Mesendoderm (in vitro differentiated cells): Measurements from ENCODE around the gene PLCL2.

ENCODE experiments used
- DNase-seq: peaks from one replicate; pipeline ENCODE4 v3.0.0; 2013
- H2AK5ac ChIP-seq: 2 replicates; pipeline ENCODE4 v1.6.1; 2013; ENCODE audit warnings: low read length, inconsistent platforms
- H2BK120ac ChIP-seq: 2 replicates; pipeline ENCODE4 v1.6.1; 2013; ENCODE audit warnings: low read depth, mild to moderate bottlenecking, low read length, moderate library complexity, mixed read lengths
- H2BK15ac ChIP-seq: replicated peaks from 2 replicates; pipeline ENCODE4 v1.6.1; 2013; ENCODE audit warnings: low read depth, mild to moderate bottlenecking, moderate library complexity
- H2BK5ac ChIP-seq: 2 replicates; pipeline ENCODE4 v1.6.1; 2013; ENCODE audit warnings: low read length, inconsistent platforms
- H3K18ac ChIP-seq: 2 replicates; pipeline ENCODE4 v1.6.1; 2013; ENCODE audit warnings: mild to moderate bottlenecking, low read length, mixed read lengths
- H3K23ac ChIP-seq: one replicate; pipeline ENCODE4 v1.6.1; 2013; ENCODE audit warnings: low read length
- H3K27ac ChIP-seq: 2 replicates; pipeline ENCODE4 v1.5.1; 2013; ENCODE audit warnings: low read depth, mild to moderate bottlenecking, inconsistent platforms, low read length, moderate library complexity
- H3K27me3 ChIP-seq: 2 replicates; pipeline ENCODE4 v1.6.1; 2013; ENCODE audit warnings: low read length, control low read depth, mild to moderate bottlenecking, inconsistent platforms; ENCODE audit not compliant: insufficient read depth, poor library complexity
- H3K36me3 ChIP-seq: 2 replicates; pipeline ENCODE4 v1.6.1; 2013; ENCODE audit warnings: low read length, inconsistent platforms; ENCODE audit not compliant: control insufficient read depth, insufficient read depth
- H3K4ac ChIP-seq: one replicate; pipeline ENCODE4 v1.6.1; 2013; ENCODE audit warnings: low read depth, mild to moderate bottlenecking, low read length, moderate library complexity
- H3K4me1 ChIP-seq: 2 replicates; pipeline ENCODE4 v1.6.1; 2013; ENCODE audit warnings: low read depth, low read length, inconsistent platforms; ENCODE audit not compliant: control insufficient read depth
- H3K4me2 ChIP-seq: 2 replicates; pipeline ENCODE4 v1.6.1; 2013; ENCODE audit warnings: low read length
- H3K4me3 ChIP-seq: 2 replicates; pipeline ENCODE4 v1.5.1; 2013; ENCODE audit warnings: mild to moderate bottlenecking, low read length
- H3K56ac ChIP-seq: one replicate; pipeline ENCODE4 v1.6.1; 2013; ENCODE audit warnings: low read length
- H3K79me1 ChIP-seq: 2 replicates; pipeline ENCODE4 v1.6.1; 2013; ENCODE audit warnings: low read length, inconsistent platforms
- H3K79me2 ChIP-seq: 2 replicates; pipeline ENCODE4 v1.6.1; 2013; ENCODE audit warnings: mild to moderate bottlenecking, low read length; ENCODE audit not compliant: control insufficient read depth, insufficient read depth
- H3K9ac ChIP-seq: 2 replicates; pipeline ENCODE4 v1.6.1; 2013; ENCODE audit warnings: low read length, inconsistent platforms
- H4K5ac ChIP-seq: one replicate; pipeline ENCODE4 v1.6.1; 2013; ENCODE audit warnings: low read length
- H4K8ac ChIP-seq: one replicate; pipeline ENCODE4 v1.6.1; 2013; ENCODE audit warnings: low read depth, mild to moderate bottlenecking, control low read depth, low read length, moderate library complexity
- WGBS: extraction: QIAGEN DNeasy Blood & Tissue Kit; methylation state at CpG from one replicate; pipeline ENCODE4 v1.1.7; 2013; ENCODE audit warnings: low lambda C conversion rate, missing lambda C conversion rate; ENCODE audit not compliant: insufficient coverage; ENCODE audit errors: extremely low coverage; 5-methylcytosine and 5-hydroxymethylcytosine counted together

PLCL2 gene

DNA sequence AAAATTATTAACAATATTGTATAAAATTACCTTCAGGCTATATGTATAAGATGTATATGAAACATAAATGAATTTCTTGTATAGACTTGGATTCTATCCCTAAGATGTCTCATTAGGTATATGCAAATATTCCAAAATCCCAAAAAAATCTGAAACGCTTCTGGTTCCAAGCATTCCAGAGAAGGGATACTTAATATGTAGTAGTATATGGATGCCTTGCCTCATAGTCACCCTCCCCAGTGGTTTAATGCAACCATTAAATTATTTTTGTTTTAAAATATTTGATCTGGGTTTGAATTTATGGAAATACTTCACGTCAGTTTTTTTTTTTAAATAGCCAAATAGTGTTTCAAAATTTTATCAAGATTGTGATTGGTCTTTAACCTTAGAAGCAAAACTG, 27.2 kb downstream of the PLCL2 start:
- no peak overlapping the region for H2BK5ac ChIP-seq
- no peak overlapping the region for H4K8ac ChIP-seq
- H4K5ac ChIP-seq = no peak overlapping the region
- no peak overlapping the region for H3K9ac ChIP-seq
- H2BK120ac ChIP-seq = no peak overlapping the region
- H3K18ac ChIP-seq = no peak overlapping the region
- DNase-seq = no peak
- no peaks in the 10 kb centered on the region for H3K36me3 ChIP-seq
- 100% methylated on average over 1 of the region's 2 CpGs for WGBS
- no peak overlapping the region for H3K56ac ChIP-seq
- H3K4me1 ChIP-seq = no peaks in the 10 kb centered on the region
- H2AK5ac ChIP-seq = no peak overlapping the region
- H3K27me3 ChIP-seq = no peaks in the 10 kb centered on the region
- H3K4me3 ChIP-seq = no peak overlapping the region
- no peaks in the 10 kb centered on the region for H3K79me1 ChIP-seq
- H3K4me2 ChIP-seq = no peak overlapping the region
- H3K27ac ChIP-seq = no peak overlapping the region
- no peak overlapping the region for H2BK15ac ChIP-seq
- no peak overlapping the region for H3K23ac ChIP-seq
- no peaks in the 10 kb centered on the region for H3K79me2 ChIP-seq
- no peak overlapping the region for H3K4ac ChIP-seq

DNA sequence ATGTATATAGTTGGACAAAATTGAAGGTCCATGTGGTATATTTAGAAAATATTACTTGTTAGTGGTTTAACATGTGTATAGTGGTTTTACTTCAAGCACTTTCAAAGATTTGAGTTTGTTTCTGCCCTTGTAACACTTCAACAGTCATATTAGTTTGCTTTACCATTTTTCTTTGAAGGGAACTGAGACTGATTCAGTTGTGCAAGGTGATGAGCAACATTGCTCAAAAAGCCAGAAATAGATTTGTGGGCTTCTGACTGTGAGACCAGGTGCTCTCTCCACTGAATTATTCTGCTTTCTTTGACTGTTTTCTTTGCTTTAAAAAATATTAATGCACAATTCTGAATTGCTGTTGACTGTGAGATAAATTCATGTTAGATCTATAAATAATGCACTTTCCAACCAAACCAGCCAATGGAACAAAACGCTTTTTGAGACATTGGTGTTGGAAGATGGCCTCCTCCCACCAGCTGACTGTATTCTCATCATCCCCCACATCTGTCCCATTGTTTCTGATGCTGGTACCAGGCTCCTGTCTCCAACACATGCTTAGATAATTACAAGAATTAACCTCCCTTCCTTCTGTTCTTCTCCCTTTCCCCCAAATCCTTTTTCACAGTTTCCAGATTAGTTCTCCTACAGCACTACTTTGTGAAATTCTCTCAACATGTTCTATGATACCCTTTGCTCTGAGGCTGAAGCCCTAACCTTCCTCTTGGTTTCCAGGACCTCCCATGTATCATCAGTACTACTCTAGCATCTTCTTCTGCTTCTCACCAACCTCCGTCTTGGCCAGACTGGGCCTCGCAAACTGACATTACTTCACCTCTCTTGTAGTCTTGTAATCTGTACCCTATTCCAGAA, 27.9 kb downstream of the PLCL2 start:
- Histone ChIP-seq H3K4ac (no peak overlapping the region), H2BK5ac (no peak overlapping the region), H3K36me3 (no peaks in the 10 kb centered on the region), H3K27me3 (no peaks in the 10 kb centered on the region), H2AK5ac (no peak overlapping the region), H3K4me2 (no peak overlapping the region), H3K4me1 (no peaks in the 10 kb centered on the region), H2BK120ac (no peak overlapping the region), H4K8ac (no peak overlapping the region), H3K9ac (no peak overlapping the region), H3K18ac (no peak overlapping the region), H3K79me1 (no peaks in the 10 kb centered on the region), H2BK15ac (no peak overlapping the region), H3K79me2 (no peaks in the 10 kb centered on the region), H3K23ac (no peak overlapping the region), H3K4me3 (no peak overlapping the region), H3K27ac (no peak overlapping the region), H3K56ac (no peak overlapping the region), H4K5ac (no peak overlapping the region)
- WGBS = no CpG with 5 or more reads among the region's 3 CpGs
- no peak for DNase-seq

DNA sequence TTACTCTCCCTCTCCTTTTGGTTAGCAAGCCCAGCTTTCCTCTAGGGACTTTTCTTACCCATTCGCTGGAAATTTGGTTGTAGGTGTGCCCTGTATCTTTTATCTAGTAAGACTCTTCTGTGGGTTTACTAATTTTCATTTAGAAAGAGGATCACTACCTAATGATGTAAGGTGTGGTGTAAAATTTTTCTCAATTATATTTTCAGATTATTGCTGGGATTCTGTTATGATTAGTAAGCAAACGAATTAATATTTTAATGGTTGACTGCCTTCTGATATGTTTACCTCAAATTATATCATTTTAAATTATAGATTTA, 28.5 kb downstream of the PLCL2 start:
- Histone ChIP-seq H3K4me3 (no peak overlapping the region), H3K36me3 (no peaks in the 10 kb centered on the region), H3K27ac (no peak overlapping the region), H2BK120ac (no peak overlapping the region), H3K4ac (no peak overlapping the region), H2BK5ac (no peak overlapping the region), H3K9ac (no peak overlapping the region), H3K4me2 (no peak overlapping the region), H3K79me2 (no peaks in the 10 kb centered on the region), H4K5ac (no peak overlapping the region), H3K18ac (no peak overlapping the region), H4K8ac (no peak overlapping the region), H2BK15ac (no peak overlapping the region), H3K23ac (no peak overlapping the region), H3K4me1 (no peaks in the 10 kb centered on the region), H3K27me3 (no peaks in the 10 kb centered on the region), H2AK5ac (no peak overlapping the region), H3K56ac (no peak overlapping the region), H3K79me1 (no peaks in the 10 kb centered on the region)
- DNase-seq = no peak
- WGBS = no CpG with 5 or more reads among the region's 2 CpGs

DNA sequence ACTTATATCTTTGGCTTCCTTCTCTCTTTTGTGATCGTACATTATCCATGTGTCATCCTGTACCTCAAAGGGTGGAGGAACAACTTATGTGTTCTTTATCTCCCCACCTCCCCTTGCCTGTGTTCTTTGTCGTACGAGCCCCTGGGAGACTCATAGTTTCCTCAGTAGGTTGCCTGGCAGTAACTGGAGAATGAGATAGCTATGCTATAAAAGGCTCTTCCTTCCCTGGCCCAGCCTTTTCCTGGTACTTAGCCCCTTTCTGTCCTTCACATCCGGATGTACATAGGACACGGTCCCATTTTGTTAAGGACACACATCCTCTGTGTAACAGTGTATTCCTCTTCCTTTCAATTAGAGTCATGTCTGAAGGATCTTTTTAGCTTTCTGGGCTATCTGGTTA, 32.1 kb downstream of the PLCL2 start:
- H4K5ac ChIP-seq = no peak overlapping the region
- H2BK5ac ChIP-seq = no peak overlapping the region
- no peak overlapping the region for H3K27ac ChIP-seq

DNA sequence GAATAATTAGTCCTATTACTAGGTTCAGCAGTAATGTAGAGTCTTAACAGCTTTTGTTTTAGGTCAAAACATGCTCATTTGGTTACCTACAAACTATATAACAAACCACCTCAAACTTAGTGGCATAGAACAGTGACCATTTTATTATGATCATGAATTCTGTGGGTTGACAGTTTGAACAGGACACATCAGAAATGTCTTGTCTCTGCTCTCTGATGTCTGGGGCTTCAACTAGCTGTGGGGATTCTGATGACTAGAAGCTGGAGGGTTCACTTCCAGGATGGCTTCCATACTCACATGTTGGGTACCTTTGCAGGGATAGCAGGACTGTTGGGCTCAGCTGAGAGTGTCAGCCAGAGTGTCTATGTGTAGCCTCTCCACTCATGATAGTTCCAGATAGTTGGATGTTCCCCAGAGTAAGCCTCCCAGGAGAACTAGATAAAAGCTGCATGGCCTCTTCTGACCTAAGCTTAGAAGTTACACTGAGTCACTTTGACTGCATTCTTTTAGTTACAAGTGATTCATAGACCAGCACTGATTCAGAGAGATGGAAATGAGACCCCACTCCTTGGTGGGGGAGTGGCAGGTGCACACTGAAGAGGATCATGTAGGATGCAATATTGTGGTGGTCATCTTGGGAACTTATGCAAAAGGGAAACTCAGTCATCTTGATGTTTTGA, 32.6 kb downstream of the PLCL2 start:
- Histone ChIP-seq H3K27me3 (no peaks in the 10 kb centered on the region), H2BK120ac (no peak overlapping the region), H3K79me1 (no peaks in the 10 kb centered on the region), H3K27ac (no peak overlapping the region), H3K4me3 (no peak overlapping the region), H3K23ac (no peak overlapping the region), H4K8ac (no peak overlapping the region), H3K4me2 (no peak overlapping the region), H3K79me2 (no peaks in the 10 kb centered on the region), H2BK5ac (no peak overlapping the region), H3K4me1 (no peaks in the 10 kb centered on the region), H3K36me3 (no peaks in the 10 kb centered on the region), H3K4ac (no peak overlapping the region), H2BK15ac (no peak overlapping the region), H3K56ac (no peak overlapping the region), H4K5ac (no peak overlapping the region), H2AK5ac (no peak overlapping the region), H3K9ac (no peak overlapping the region), H3K18ac (no peak overlapping the region)
- DNase-seq = no peak

More for the DNA sequence above, 32.1 kb downstream of the PLCL2 start:
- Histone ChIP-seq H3K4me3 (no peak overlapping the region), H3K23ac (no peak overlapping the region), H2BK15ac (no peak overlapping the region), H3K79me2 (no peaks in the 10 kb centered on the region), H3K36me3 (no peaks in the 10 kb centered on the region), H3K4me2 (no peak overlapping the region), H3K4me1 (no peaks in the 10 kb centered on the region), H3K4ac (no peak overlapping the region), H4K8ac (no peak overlapping the region), H3K56ac (no peak overlapping the region), H3K18ac (no peak overlapping the region), H2AK5ac (no peak overlapping the region), H3K79me1 (no peaks in the 10 kb centered on the region), H3K9ac (no peak overlapping the region), H2BK120ac (no peak overlapping the region), H3K27me3 (no peaks in the 10 kb centered on the region)
- WGBS = no CpG with 5 or more reads among the region's 5 CpGs
- DNase-seq = no peak
